Activated naive CD4-positive, alpha-beta T cell treated with anti-CD3 and anti-CD28 coated beads, Interleukin-2, amount 50 U/mL, for 24 hours (primary cell): ENCODE measurements around the gene AKAP12.

ENCODE experiments used
- H3K27ac Mint-ChIP-seq: one replicate; pipeline ENCODE4 v1.8.0; 2021; ENCODE audit warnings: mild to moderate bottlenecking, mixed read lengths
- H3K27me3 Mint-ChIP-seq: one replicate; pipeline ENCODE4 v1.8.0; 2021; ENCODE audit warnings: mixed read lengths
- H3K36me3 Mint-ChIP-seq: one replicate; pipeline ENCODE4 v1.8.0; 2021; ENCODE audit warnings: mixed read lengths
- H3K4me1 Mint-ChIP-seq: one replicate; pipeline ENCODE4 v1.8.0; 2021; ENCODE audit warnings: mixed read lengths
- H3K4me3 Mint-ChIP-seq: one replicate; pipeline ENCODE4 v1.8.0; 2021; ENCODE audit warnings: mild to moderate bottlenecking, mixed read lengths
- H3K9me3 Mint-ChIP-seq: one replicate; pipeline ENCODE4 v1.8.0; 2021; ENCODE audit warnings: mixed read lengths

AKAP12 gene

GRCh38 chr6:151257985-151258445 lies 18.2 kb downstream of the AKAP12 start:
- Mint-ChIP-seq H3K36me3 (no peaks in the 10 kb centered on the region), H3K27ac (no peak overlapping the region), H3K9me3 (no peaks in the 10 kb centered on the region), H3K4me1 (no peaks in the 10 kb centered on the region), H3K4me3 (no peak overlapping the region), H3K27me3 (peaks cover 2% of the 10 kb centered on the region)

- H3K4me1 Mint-ChIP-seq: no peaks in the 10 kb centered on the region
- H3K4me3 Mint-ChIP-seq: no peak overlapping the region
- peaks cover 2% of the 10 kb centered on the region for H3K27me3 Mint-ChIP-seq
- H3K36me3 Mint-ChIP-seq: no peaks in the 10 kb centered on the region
- no peaks in the 10 kb centered on the region for H3K9me3 Mint-ChIP-seq
- H3K27ac Mint-ChIP-seq: no peak overlapping the region
Measured at GRCh38 chr6:151260205-151260604, 20.4 kb downstream of the AKAP12 start.

GRCh38 chr6:151263035-151263434 lies 23.3 kb downstream of the AKAP12 start:
- H3K4me3 Mint-ChIP-seq: no peak overlapping the region
- H3K27ac Mint-ChIP-seq: no peak overlapping the region
- H3K27me3 Mint-ChIP-seq: peaks cover 1% of the 10 kb centered on the region
- no peaks in the 10 kb centered on the region for H3K4me1 Mint-ChIP-seq
- H3K9me3 Mint-ChIP-seq: no peaks in the 10 kb centered on the region
- H3K36me3 Mint-ChIP-seq: no peaks in the 10 kb centered on the region

GRCh38 chr6:151263967-151264366 lies 24.2 kb downstream of the AKAP12 start:
- Mint-ChIP-seq H3K27me3 (peaks cover 1% of the 10 kb centered on the region), H3K36me3 (no peaks in the 10 kb centered on the region), H3K4me1 (no peaks in the 10 kb centered on the region), H3K27ac (no peak overlapping the region), H3K4me3 (no peak overlapping the region), H3K9me3 (no peaks in the 10 kb centered on the region)

GRCh38 chr6:151265282-151265681 lies 25.5 kb downstream of the AKAP12 start:
- H3K36me3 Mint-ChIP-seq: no peaks in the 10 kb centered on the region
- no peaks in the 10 kb centered on the region for H3K9me3 Mint-ChIP-seq
- H3K27me3 Mint-ChIP-seq: peaks cover 1% of the 10 kb centered on the region
- no peak overlapping the region for H3K4me3 Mint-ChIP-seq
- H3K4me1 Mint-ChIP-seq: no peaks in the 10 kb centered on the region
- no peak overlapping the region for H3K27ac Mint-ChIP-seq

- Mint-ChIP-seq H3K4me1 (no peaks in the 10 kb centered on the region), H3K27ac (no peak overlapping the region), H3K4me3 (no peak overlapping the region), H3K36me3 (no peaks in the 10 kb centered on the region), H3K27me3 (peaks cover 1% of the 10 kb centered on the region), H3K9me3 (no peaks in the 10 kb centered on the region)
Measured at GRCh38 chr6:151269321-151269995, 29.7 kb downstream of the AKAP12 start.

- Mint-ChIP-seq H3K27ac (no peak overlapping the region), H3K9me3 (no peaks in the 10 kb centered on the region), H3K4me1 (no peaks in the 10 kb centered on the region), H3K27me3 (peaks cover 6% of the 10 kb centered on the region), H3K4me3 (no peak overlapping the region), H3K36me3 (no peaks in the 10 kb centered on the region)
Measured at GRCh38 chr6:151275121-151275520, 35.4 kb downstream of the AKAP12 start.

GRCh38 chr6:151275566-151275965 lies 35.8 kb downstream of the AKAP12 start:
- Mint-ChIP-seq H3K27me3 (peaks cover 6% of the 10 kb centered on the region), H3K4me3 (no peak overlapping the region), H3K4me1 (no peaks in the 10 kb centered on the region), H3K36me3 (no peaks in the 10 kb centered on the region), H3K27ac (no peak overlapping the region), H3K9me3 (no peaks in the 10 kb centered on the region)

GRCh38 chr6:151276112-151276740 lies 36.5 kb downstream of the AKAP12 start:
- Mint-ChIP-seq H3K27me3 (peaks cover 7% of the 10 kb centered on the region), H3K36me3 (no peaks in the 10 kb centered on the region), H3K4me3 (no peak overlapping the region), H3K4me1 (no peaks in the 10 kb centered on the region), H3K9me3 (no peaks in the 10 kb centered on the region), H3K27ac (no peak overlapping the region)

- H3K36me3 Mint-ChIP-seq: peaks cover 2% of the 10 kb centered on the region
- H3K27me3 Mint-ChIP-seq: peaks cover 13% of the 10 kb centered on the region
- peaks cover 4% of the 10 kb centered on the region for H3K4me1 Mint-ChIP-seq
- no peak overlapping the region for H3K27ac Mint-ChIP-seq
- H3K9me3 Mint-ChIP-seq: no peaks in the 10 kb centered on the region
- H3K4me3 Mint-ChIP-seq: no peak overlapping the region
Measured at GRCh38 chr6:151279891-151280290, 40.1 kb downstream of the AKAP12 start.

GRCh38 chr6:151280859-151281258 lies 41.1 kb downstream of the AKAP12 start:
- H3K27ac Mint-ChIP-seq: no peak overlapping the region
- peaks cover 9% of the 10 kb centered on the region for H3K4me1 Mint-ChIP-seq
- peaks cover 2% of the 10 kb centered on the region for H3K36me3 Mint-ChIP-seq
- no peak overlapping the region for H3K4me3 Mint-ChIP-seq
- H3K27me3 Mint-ChIP-seq: peaks cover 15% of the 10 kb centered on the region
- H3K9me3 Mint-ChIP-seq: no peaks in the 10 kb centered on the region

GRCh38 chr6:151284012-151284411 lies 44.2 kb downstream of the AKAP12 start:
- Mint-ChIP-seq H3K27ac (no peak overlapping the region), H3K27me3 (peaks cover 13% of the 10 kb centered on the region), H3K36me3 (peaks cover 2% of the 10 kb centered on the region), H3K4me1 (peaks cover 11% of the 10 kb centered on the region), H3K9me3 (no peaks in the 10 kb centered on the region), H3K4me3 (no peak overlapping the region)

GRCh38 chr6:151284548-151285017 lies 44.8 kb downstream of the AKAP12 start:
- Mint-ChIP-seq H3K27me3 (peaks cover 9% of the 10 kb centered on the region), H3K36me3 (peaks cover 2% of the 10 kb centered on the region), H3K4me3 (no peak overlapping the region), H3K9me3 (no peaks in the 10 kb centered on the region), H3K4me1 (peaks cover 17% of the 10 kb centered on the region), H3K27ac (no peak overlapping the region)

- Mint-ChIP-seq H3K27ac (no peak overlapping the region), H3K27me3 (peaks cover 9% of the 10 kb centered on the region)
Measured at GRCh38 chr6:151285122-151285521, 45.4 kb downstream of the AKAP12 start.

GRCh38 chr6:151286214-151286613 lies 46.4 kb downstream of the AKAP12 start:
- Mint-ChIP-seq H3K4me3 (no peak overlapping the region), H3K36me3 (peaks cover 2% of the 10 kb centered on the region), H3K27me3 (peaks cover 9% of the 10 kb centered on the region), H3K27ac (no peak overlapping the region), H3K9me3 (no peaks in the 10 kb centered on the region), H3K4me1 (peaks cover 26% of the 10 kb centered on the region)

More at GRCh38 chr6:151285122-151285521, 45.4 kb downstream of the AKAP12 start:
- Mint-ChIP-seq H3K36me3 (peaks cover 2% of the 10 kb centered on the region), H3K4me1 (peaks cover 22% of the 10 kb centered on the region), H3K9me3 (no peaks in the 10 kb centered on the region), H3K4me3 (no peak overlapping the region)

- Mint-ChIP-seq H3K36me3 (no peaks in the 10 kb centered on the region), H3K27ac (no peak overlapping the region), H3K9me3 (no peaks in the 10 kb centered on the region), H3K4me1 (peaks cover 26% of the 10 kb centered on the region), H3K27me3 (peaks cover 10% of the 10 kb centered on the region), H3K4me3 (no peak overlapping the region)
Measured at GRCh38 chr6:151288712-151289398, 49.1 kb downstream of the AKAP12 start.
